CD4-positive, alpha-beta memory T cell (primary cell): ENCODE results near the gene NACC2. TPM values are rescaled to one million over a fixed set of nuclear protein-coding genes. Genes with fewer than 3 reads are reported as not detected.
A peak's percentile ranks its signal among the peaks of the same experiment; 100 is the strongest.

Experiments used
- CTCF ChIA-PET: fragments of 350-600 bp; sonication (Branson Sonifier 250); formaldehyde crosslinking; loops from one replicate; lab custom pipeline; 2021; ENCODE audit warnings: inconsistent platforms; ENCODE audit not compliant: partially characterized antibody; lab: Charles Lee
- POLR2A ChIA-PET: fragments of 350-600 bp; sonication (Branson Sonifier 250); formaldehyde crosslinking; loops from one replicate; lab custom pipeline; 2021; ENCODE audit not compliant: partially characterized antibody; lab: Charles Lee
- DNase-seq, 5 donors: peaks; one replicate each; pipeline versions ENCODE4 v3.0.0 to v3.0.0-alpha.2; 2020 to 2022; ENCODE audit warnings: mixed read lengths in 1 of 5
- H3K27ac ChIP-seq: one replicate; pipeline ENCODE4 v1.7.0; 2013; ENCODE audit warnings: low read depth, low read length
- H3K27me3 ChIP-seq: 2 replicates; pipeline ENCODE4 v1.7.0; 2013; ENCODE audit warnings: mild to moderate bottlenecking, low read length, moderate library complexity; ENCODE audit not compliant: insufficient read depth
- H3K36me3 ChIP-seq: 2 replicates; pipeline ENCODE4 v1.7.0; 2013; ENCODE audit warnings: mild to moderate bottlenecking, low read length, moderate library complexity; ENCODE audit not compliant: insufficient read depth
- H3K4me1 ChIP-seq: 2 replicates; pipeline ENCODE4 v1.7.0; 2013; ENCODE audit warnings: mild to moderate bottlenecking, low read length, moderate library complexity; ENCODE audit not compliant: insufficient read depth
- H3K4me3 ChIP-seq, 2 donors: one replicate each; pipeline ENCODE4 v1.7.0; 2013; ENCODE audit warnings: low read length in 2 of 2, mild to moderate bottlenecking in 1 of 2
- H3K9me3 ChIP-seq, 2 donors: one replicate each; pipeline ENCODE4 v1.7.0; 2013; ENCODE audit warnings: low read length in 2 of 2, control low read depth in 1 of 2; ENCODE audit not compliant: control insufficient read depth in 1 of 2
- H3K27ac Mint-ChIP-seq, 7 donors: one replicate each; pipeline ENCODE4 v1.8.0; 2020 to 2021; ENCODE audit warnings: mixed read lengths in 7 of 7, mild to moderate bottlenecking in 6 of 7, inconsistent platforms in 3 of 7, moderate library complexity in 3 of 7
- H3K27me3 Mint-ChIP-seq, 2 donors: one replicate each; pipeline ENCODE4 v1.8.0; 2020 to 2021; ENCODE audit warnings: mixed read lengths in 2 of 2
- H3K36me3 Mint-ChIP-seq, 2 donors: one replicate each; pipeline ENCODE4 v1.8.0; 2020 to 2021; ENCODE audit warnings: mixed read lengths in 2 of 2, inconsistent platforms in 1 of 2, mild to moderate bottlenecking in 1 of 2
- H3K4me1 Mint-ChIP-seq, 4 donors: one replicate each; pipeline ENCODE4 v1.8.0; 2020 to 2021; ENCODE audit warnings: mixed read lengths in 4 of 4, mild to moderate bottlenecking in 1 of 4
- H3K4me3 Mint-ChIP-seq, 8 donors: one replicate each; pipeline ENCODE4 v1.8.0; 2020 to 2021; ENCODE audit warnings: mixed read lengths in 8 of 8, mild to moderate bottlenecking in 7 of 8, moderate library complexity in 6 of 8, inconsistent platforms in 3 of 8
- H3K9me3 Mint-ChIP-seq, 8 donors: one replicate each; pipeline ENCODE4 v1.8.0; 2020 to 2021; ENCODE audit warnings: mixed read lengths in 8 of 8, mild to moderate bottlenecking in 5 of 8, inconsistent platforms in 3 of 8, moderate library complexity in 1 of 8
- intact Hi-C: fragments of 100-400 bp; cut with micrococcal nuclease; formaldehyde crosslinking; loops from one replicate; pipeline ENCODE4 v1.15.1; 2023
- polyA plus RNA-seq, 2 donors: library from polyadenylated mRNA; unstranded; fragments of 300-500 nt; fragmentation: Illumina TruSeq; gene quantifications; one replicate each; pipeline ENCODE4 v1.2.3, GENCODE V29; 2021
- total RNA-seq, 2 experiments: library from RNA; stranded (reverse); gene quantifications; one replicate each; pipeline ENCODE4 v1.2.3, GENCODE V29; 2021

Gene NACC2
- total and polyA plus RNA-seq, 4 experiments from 2014 or later, result 0.58 to 12.2 (median 7.1) TPM

- ChIA-PET POLR2A (no interaction called here), CTCF (interaction anchor here (1.3 kb wide), 1 partner anchor 84 kb away, joined by 4 read pairs; no protein-coding TSS in a partner anchor)
- H3K27ac ChIP-seq, result no peak overlapping the region
- Mint-ChIP-seq H3K27ac (no peak overlapping the region), H3K9me3 (no peaks in the 10 kb centered on the region), H3K4me3 (peak overlapping the region in 2 of 8 donors; percentile 30 to 53), H3K27me3 (peaks cover 2 to 4% of the 10 kb centered on the region in 2 donors), H3K4me1 (peaks cover 7 to 21% (median 15%) of the 10 kb centered on the region in 4 donors), H3K36me3 (peaks cover 4% of the 10 kb centered on the region in 2 donors)
- no peaks in the 10 kb centered on the region for H3K36me3 ChIP-seq
- intact Hi-C loops, result no loop called here
- no peaks in the 10 kb centered on the region for H3K27me3 ChIP-seq
- H3K9me3 ChIP-seq, result no peaks in the 10 kb centered on the region
- peaks cover 20% of the 10 kb centered on the region for H3K4me1 ChIP-seq
- no peak for DNase-seq
- H3K4me3 ChIP-seq, result no peak overlapping the region
These were observed 44.2 kb downstream of the NACC2 start for GRCh38 chr9:136050701-136051452.

GRCh38 chr9:136050266-136050700 is 44.8 kb downstream of the NACC2 start:
- Histone ChIP-seq H3K4me3 (no peak overlapping the region), H3K27me3 (no peaks in the 10 kb centered on the region), H3K9me3 (no peaks in the 10 kb centered on the region), H3K36me3 (no peaks in the 10 kb centered on the region), H3K27ac (no peak overlapping the region), H3K4me1 (peaks cover 20% of the 10 kb centered on the region)
- Mint-ChIP-seq H3K27me3 (peaks cover 2 to 4% of the 10 kb centered on the region in 2 donors), H3K27ac (no peak overlapping the region), H3K4me3 (no peak overlapping the region), H3K9me3 (no peaks in the 10 kb centered on the region), H3K4me1 (peaks cover 7 to 17% (median 10%) of the 10 kb centered on the region in 4 donors), H3K36me3 (peaks cover 4% of the 10 kb centered on the region in 2 donors)
- CTCF ChIA-PET, result no interaction called here
- POLR2A ChIA-PET, result no interaction called here
- no peak for DNase-seq
- intact Hi-C loops, result no loop called here

- Histone ChIP-seq H3K27ac (no peak overlapping the region), H3K4me3 (no peak overlapping the region), H3K36me3 (no peaks in the 10 kb centered on the region), H3K9me3 (no peaks in the 10 kb centered on the region), H3K4me1 (peaks cover 20% of the 10 kb centered on the region), H3K27me3 (no peaks in the 10 kb centered on the region)
- Mint-ChIP-seq H3K27ac (no peak overlapping the region), H3K36me3 (peaks cover 4% of the 10 kb centered on the region in 2 donors), H3K4me3 (no peak overlapping the region), H3K9me3 (no peaks in the 10 kb centered on the region), H3K4me1 (peaks cover 6 to 14% (median 7%) of the 10 kb centered on the region in 4 donors), H3K27me3 (peaks cover 2 to 4% of the 10 kb centered on the region in 2 donors)
- ChIA-PET POLR2A (no interaction called here), CTCF (no interaction called here)
- no peak for DNase-seq
- intact Hi-C loops, result no loop called here
These were observed 45.4 kb downstream of the NACC2 start for GRCh38 chr9:136049491-136050265.

- H3K4me1 ChIP-seq, result peaks cover 20% of the 10 kb centered on the region
- H3K4me3 Mint-ChIP-seq, result peak overlapping the region in 1 of 8 donors; percentile 12
These were observed 46.3 kb downstream of the NACC2 start for GRCh38 chr9:136048560-136049411.

GRCh38 chr9:136047775-136048559 is 47.1 kb downstream of the NACC2 start:
- intact Hi-C loops, result no loop called here
- Mint-ChIP-seq H3K9me3 (no peaks in the 10 kb centered on the region), H3K27ac (no peak overlapping the region), H3K36me3 (peaks cover 4 to 7% of the 10 kb centered on the region in 2 donors), H3K27me3 (peaks cover 2 to 4% of the 10 kb centered on the region in 2 donors), H3K4me3 (no peak overlapping the region), H3K4me1 (peaks cover 4 to 12% (median 7%) of the 10 kb centered on the region in 4 donors)
- Histone ChIP-seq H3K36me3 (no peaks in the 10 kb centered on the region), H3K27me3 (no peaks in the 10 kb centered on the region), H3K4me3 (no peak overlapping the region), H3K27ac (no peak overlapping the region), H3K4me1 (peaks cover 12% of the 10 kb centered on the region), H3K9me3 (no peaks in the 10 kb centered on the region)
- POLR2A ChIA-PET, result no interaction called here
- DNase-seq, result no peak
- CTCF ChIA-PET, result no interaction called here

More at GRCh38 chr9:136048560-136049411, 46.3 kb downstream of the NACC2 start:
- no peak overlapping the region for H3K4me3 ChIP-seq
- Mint-ChIP-seq H3K36me3 (peaks cover 4% of the 10 kb centered on the region in 2 donors), H3K4me1 (peaks cover 4 to 12% (median 5%) of the 10 kb centered on the region in 4 donors), H3K9me3 (no peaks in the 10 kb centered on the region), H3K27ac (peak overlapping the region in 1 of 7 donors; percentile 29), H3K27me3 (peaks cover 2 to 4% of the 10 kb centered on the region in 2 donors)
- no peaks in the 10 kb centered on the region for H3K9me3 ChIP-seq
- no peak overlapping the region for H3K27ac ChIP-seq
- no peaks in the 10 kb centered on the region for H3K36me3 ChIP-seq
- intact Hi-C loops, result no loop called here
- DNase-seq, result no peak
- no peaks in the 10 kb centered on the region for H3K27me3 ChIP-seq
- ChIA-PET POLR2A (no interaction called here), CTCF (no interaction called here)

- Mint-ChIP-seq H3K27me3 (peaks cover 2 to 4% of the 10 kb centered on the region in 2 donors), H3K9me3 (no peaks in the 10 kb centered on the region), H3K4me3 (no peak overlapping the region), H3K4me1 (peaks cover 4 to 11% (median 7%) of the 10 kb centered on the region in 4 donors), H3K36me3 (peaks cover 4 to 7% of the 10 kb centered on the region in 2 donors), H3K27ac (peak overlapping the region in 3 of 7 donors; percentile 29 to 77 (median 72))
- Histone ChIP-seq H3K36me3 (no peaks in the 10 kb centered on the region), H3K27ac (no peak overlapping the region), H3K27me3 (no peaks in the 10 kb centered on the region), H3K4me1 (peaks cover 5% of the 10 kb centered on the region), H3K4me3 (no peak overlapping the region), H3K9me3 (no peaks in the 10 kb centered on the region)
- CTCF ChIA-PET, result no interaction called here
- POLR2A ChIA-PET, result no interaction called here
- intact Hi-C loops, result no loop called here
- peak in 1 of 5 donors; percentile 14 for DNase-seq
These were observed 47.9 kb downstream of the NACC2 start for GRCh38 chr9:136047076-136047774.
